ENCODE results near the gene DKKL1. TPM values are rescaled to one million over a fixed set of nuclear protein-coding genes. Genes with fewer than 3 reads are reported as not detected.

DKKL1 gene
- total RNA-seq, 1 experiment from 2014 or later, result 2.4 TPM

GRCh38 chr19:49359851-49360820, 3.5 kb upstream of the DKKL1 start (continued):
- TF ChIP-seq CREB1 (CRISPR knock-in tag; IDR thresholded peaks at IDR 0.05) (no peak), TP53 (CRISPR knock-in tag; IDR thresholded peaks at IDR 0.05) (no peak)
- TF ChIP-seq, protein P1, sequence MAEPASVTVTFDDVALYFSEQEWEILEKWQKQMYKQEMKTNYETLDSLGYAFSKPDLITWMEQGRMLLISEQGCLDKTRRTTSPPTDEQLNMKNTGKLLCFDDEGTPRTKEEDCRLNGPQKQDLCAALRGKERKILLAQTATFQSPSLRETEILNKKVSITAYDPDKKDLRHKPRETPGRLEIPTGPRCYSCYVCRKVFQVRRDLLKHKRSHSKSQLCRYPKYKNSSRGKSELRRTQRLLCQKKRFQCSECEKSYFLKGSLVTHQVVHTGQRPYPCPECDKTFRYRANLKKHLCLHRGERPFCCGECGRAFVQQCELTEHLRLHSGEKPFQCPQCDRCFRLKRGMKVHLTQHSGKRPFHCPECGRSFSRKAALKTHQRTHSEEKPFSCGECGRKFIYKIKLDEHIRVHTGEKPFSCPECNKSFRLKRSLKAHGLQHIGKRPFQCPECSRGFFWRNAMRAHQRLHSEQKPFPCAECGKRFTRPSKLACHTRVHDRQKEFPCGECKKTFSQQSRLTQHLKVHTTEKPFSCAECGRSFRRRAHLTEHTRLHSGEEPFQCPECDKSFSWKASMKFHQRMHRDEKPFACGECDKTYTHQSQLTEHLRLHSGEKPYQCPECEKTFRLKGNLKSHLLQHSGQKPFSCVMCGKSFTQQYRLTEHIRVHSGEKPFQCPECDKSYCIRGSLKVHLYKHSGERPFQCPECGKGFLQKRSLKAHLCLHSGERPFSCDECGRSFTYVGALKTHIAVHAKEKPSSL (CRISPR knock-in tag; conservative IDR thresholded peaks at IDR 0.05), result no peak
- TF ChIP-seq, protein P2, sequence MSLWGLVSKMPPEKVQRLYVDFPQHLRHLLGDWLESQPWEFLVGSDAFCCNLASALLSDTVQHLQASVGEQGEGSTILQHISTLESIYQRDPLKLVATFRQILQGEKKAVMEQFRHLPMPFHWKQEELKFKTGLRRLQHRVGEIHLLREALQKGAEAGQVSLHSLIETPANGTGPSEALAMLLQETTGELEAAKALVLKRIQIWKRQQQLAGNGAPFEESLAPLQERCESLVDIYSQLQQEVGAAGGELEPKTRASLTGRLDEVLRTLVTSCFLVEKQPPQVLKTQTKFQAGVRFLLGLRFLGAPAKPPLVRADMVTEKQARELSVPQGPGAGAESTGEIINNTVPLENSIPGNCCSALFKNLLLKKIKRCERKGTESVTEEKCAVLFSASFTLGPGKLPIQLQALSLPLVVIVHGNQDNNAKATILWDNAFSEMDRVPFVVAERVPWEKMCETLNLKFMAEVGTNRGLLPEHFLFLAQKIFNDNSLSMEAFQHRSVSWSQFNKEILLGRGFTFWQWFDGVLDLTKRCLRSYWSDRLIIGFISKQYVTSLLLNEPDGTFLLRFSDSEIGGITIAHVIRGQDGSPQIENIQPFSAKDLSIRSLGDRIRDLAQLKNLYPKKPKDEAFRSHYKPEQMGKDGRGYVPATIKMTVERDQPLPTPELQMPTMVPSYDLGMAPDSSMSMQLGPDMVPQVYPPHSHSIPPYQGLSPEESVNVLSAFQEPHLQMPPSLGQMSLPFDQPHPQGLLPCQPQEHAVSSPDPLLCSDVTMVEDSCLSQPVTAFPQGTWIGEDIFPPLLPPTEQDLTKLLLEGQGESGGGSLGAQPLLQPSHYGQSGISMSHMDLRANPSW (CRISPR knock-in tag; conservative IDR thresholded peaks at IDR 0.05; ENCODE audit: low read depth), result no peak

DNA sequence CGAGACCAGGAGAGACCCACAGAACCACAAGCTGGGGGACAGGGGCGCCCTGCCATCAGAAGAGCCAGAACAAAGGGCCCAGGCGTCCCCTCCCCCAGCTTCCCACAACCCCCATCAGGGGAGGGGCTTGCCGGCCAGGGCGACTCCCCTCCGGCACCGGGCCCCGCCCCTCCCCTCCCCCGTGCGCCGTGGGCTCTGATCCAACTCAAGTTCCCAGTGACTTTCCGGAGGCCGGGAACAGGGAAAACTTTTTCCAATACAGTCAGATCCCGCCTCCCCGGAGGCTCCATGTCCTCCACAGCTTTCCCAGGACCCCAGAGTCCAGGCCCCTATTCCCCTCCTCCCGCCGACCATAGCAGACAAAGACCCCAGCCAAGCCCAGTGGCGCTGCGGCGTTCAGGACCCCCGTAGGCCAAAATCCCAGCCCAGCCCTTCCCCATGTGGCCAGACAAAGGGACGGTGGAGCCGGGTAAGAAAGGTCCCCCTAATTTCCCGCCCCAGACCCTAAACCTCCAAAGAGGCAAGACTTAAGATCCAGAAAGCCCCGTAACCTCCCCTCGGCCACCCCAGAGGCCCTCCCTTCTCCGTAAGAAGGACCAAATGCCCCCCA, 2.1 kb upstream of the DKKL1 start:
- peaks cover 22% of the 10 kb centered on the region for H3K36me3 Mint-ChIP-seq
- no peak overlapping the region for H3K4me3 Mint-ChIP-seq
- POLR2A ChIA-PET, result interaction anchor here (0.5 to 1.9 kb wide), 8 partner anchors 16 to 90 kb away, joined by 3 to 12 read pairs (median 3); partner anchors contain the start of genes GFY and PIH1D1
- peak; percentile 72 for DNase-seq (ENCODE audit: low spot score)
- CTCF ChIA-PET, result interaction anchor here (0.6 to 2.9 kb wide), 25 partner anchors 22 to 405 kb away, joined by 3 to 17 read pairs (median 5); partner anchors contain the start of genes ALDH16A1, GYS1, PIH1D1 and RUVBL2
- peaks cover 5% of the 10 kb centered on the region for H3K27me3 Mint-ChIP-seq (ENCODE audit: low read depth)
- H3K27ac Mint-ChIP-seq, result peak overlapping the region; percentile 82
- ATAC-seq, result peak; percentile 6
- peaks cover 14% of the 10 kb centered on the region for H3K4me1 Mint-ChIP-seq
- TF ChIP-seq, protein P3, sequence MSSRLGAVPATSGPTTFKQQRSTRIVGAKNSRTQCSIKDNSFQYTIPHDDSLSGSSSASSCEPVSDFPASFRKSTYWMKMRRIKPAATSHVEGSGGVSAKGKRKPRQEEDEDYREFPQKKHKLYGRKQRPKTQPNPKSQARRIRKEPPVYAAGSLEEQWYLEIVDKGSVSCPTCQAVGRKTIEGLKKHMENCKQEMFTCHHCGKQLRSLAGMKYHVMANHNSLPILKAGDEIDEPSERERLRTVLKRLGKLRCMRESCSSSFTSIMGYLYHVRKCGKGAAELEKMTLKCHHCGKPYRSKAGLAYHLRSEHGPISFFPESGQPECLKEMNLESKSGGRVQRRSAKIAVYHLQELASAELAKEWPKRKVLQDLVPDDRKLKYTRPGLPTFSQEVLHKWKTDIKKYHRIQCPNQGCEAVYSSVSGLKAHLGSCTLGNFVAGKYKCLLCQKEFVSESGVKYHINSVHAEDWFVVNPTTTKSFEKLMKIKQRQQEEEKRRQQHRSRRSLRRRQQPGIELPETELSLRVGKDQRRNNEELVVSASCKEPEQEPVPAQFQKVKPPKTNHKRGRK (CRISPR knock-in tag; IDR thresholded peaks at IDR 0.05; ENCODE audit: borderline replicate concordance), result no peak
- TF ChIP-seq SP1 (CRISPR knock-in tag; conservative IDR thresholded peaks at IDR 0.05) (peak; percentile 67; the same call in 1 of the 2 replicates), USF1 (CRISPR knock-in tag; IDR thresholded peaks at IDR 0.05) (0 out of 2 replicates have a peak, but pooled peaks have one; percentile 28), ZNF281 (CRISPR knock-in tag; IDR thresholded peaks at IDR 0.05) (peak; percentile 86)
- no peaks in the 10 kb centered on the region for H3K9me3 Mint-ChIP-seq
